ENCODE data around the gene TRAPPC6A.

TRAPPC6A gene

GRCh38 chr19:45177817-45178261 is at the start of gene TRAPPC6A:
TRAPPC6A (minus strand) TSS chr19:45178237; CDS start chr19:45178218, 19 bp downstream.
- DNase-seq: no peak

- DNase-seq: no peak
Observed at GRCh38 chr19:45224645-45225044, 46.6 kb upstream of the TRAPPC6A start.

- DNase-seq: no peak
Observed at GRCh38 chr19:45223879-45224278, 45.8 kb upstream of the TRAPPC6A start.

GRCh38 chr19:45222724-45223123 is 44.7 kb upstream of the TRAPPC6A start:
- no peak for DNase-seq

- no peak for DNase-seq
Observed at GRCh38 chr19:45218911-45219743, 41.1 kb upstream of the TRAPPC6A start.

GRCh38 chr19:45218426-45218825 is 40.4 kb upstream of the TRAPPC6A start:
- no peak for DNase-seq

GRCh38 chr19:45217957-45218334 is 39.9 kb upstream of the TRAPPC6A start:
- DNase-seq: no peak

- no peak for DNase-seq
Observed at GRCh38 chr19:45217193-45217956, 39.3 kb upstream of the TRAPPC6A start.

- DNase-seq: no peak
Observed at GRCh38 chr19:45216667-45217066, 38.6 kb upstream of the TRAPPC6A start.

- no peak for DNase-seq
Observed at GRCh38 chr19:45215391-45216191, 37.6 kb upstream of the TRAPPC6A start.

- DNase-seq: no peak
Observed at GRCh38 chr19:45213031-45213430, 35.0 kb upstream of the TRAPPC6A start.

- peak; percentile 62 for DNase-seq
Observed at GRCh38 chr19:45211751-45212381, 33.8 kb upstream of the TRAPPC6A start.

GRCh38 chr19:45206328-45206727 is 28.3 kb upstream of the TRAPPC6A start:
- DNase-seq: no peak

GRCh38 chr19:45205810-45206209 is 27.8 kb upstream of the TRAPPC6A start:
- no peak for DNase-seq

- DNase-seq: no peak
Observed at GRCh38 chr19:45202637-45203036, 24.6 kb upstream of the TRAPPC6A start.

GRCh38 chr19:45200568-45200967 is 22.5 kb upstream of the TRAPPC6A start:
- DNase-seq: peak; percentile 66

GRCh38 chr19:45195764-45196163 is 17.7 kb upstream of the TRAPPC6A start:
- DNase-seq: no peak

GRCh38 chr19:45191375-45191774 is 13.3 kb upstream of the TRAPPC6A start:
- DNase-seq: no peak

- no peak for DNase-seq
Observed at GRCh38 chr19:45189971-45190370, 11.9 kb upstream of the TRAPPC6A start.

- DNase-seq: no peak
Observed at GRCh38 chr19:45187421-45188100, 9.5 kb upstream of the TRAPPC6A start.

- no peak for DNase-seq
Observed at GRCh38 chr19:45186509-45187334, 8.7 kb upstream of the TRAPPC6A start.
